ENCODE results near the gene POLG.

The POLG gene

DNA sequence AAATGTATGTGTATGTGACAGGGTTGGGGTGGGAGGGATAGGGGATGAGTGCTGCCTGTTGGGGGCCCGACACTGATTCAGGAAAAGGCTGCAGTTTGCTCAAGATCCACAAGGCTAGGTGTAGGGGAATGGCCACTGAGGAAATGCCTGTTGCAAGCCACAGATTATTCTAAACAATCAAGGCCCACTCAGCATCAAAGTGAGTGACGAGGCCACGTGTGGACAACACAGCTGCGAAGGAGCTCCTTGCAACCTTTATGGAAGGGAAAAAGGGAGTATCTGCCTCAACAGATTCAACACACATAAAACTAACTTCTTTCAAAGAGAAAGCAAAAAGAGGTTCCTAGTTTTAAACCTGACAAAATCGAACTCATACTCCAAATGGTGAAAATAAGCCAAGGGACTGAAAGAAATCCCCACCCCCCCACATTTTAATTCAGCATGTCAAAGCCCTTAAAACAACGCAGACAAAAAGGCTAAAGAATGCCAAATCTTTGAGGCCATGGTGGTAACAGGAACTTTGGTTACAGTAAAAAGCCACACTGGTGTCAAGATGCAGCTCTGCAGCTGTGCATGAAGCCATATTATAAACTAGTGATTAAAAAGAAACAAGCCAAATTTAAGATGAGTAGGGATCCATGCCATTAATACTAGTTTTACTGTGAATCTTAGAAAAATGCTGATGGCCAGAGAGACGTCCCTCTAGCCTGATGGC is 3.6 kb downstream of the POLG start:
- no peak for DNase-seq (ENCODE audit: low read depth)
- TF ChIP-seq, protein P1, sequence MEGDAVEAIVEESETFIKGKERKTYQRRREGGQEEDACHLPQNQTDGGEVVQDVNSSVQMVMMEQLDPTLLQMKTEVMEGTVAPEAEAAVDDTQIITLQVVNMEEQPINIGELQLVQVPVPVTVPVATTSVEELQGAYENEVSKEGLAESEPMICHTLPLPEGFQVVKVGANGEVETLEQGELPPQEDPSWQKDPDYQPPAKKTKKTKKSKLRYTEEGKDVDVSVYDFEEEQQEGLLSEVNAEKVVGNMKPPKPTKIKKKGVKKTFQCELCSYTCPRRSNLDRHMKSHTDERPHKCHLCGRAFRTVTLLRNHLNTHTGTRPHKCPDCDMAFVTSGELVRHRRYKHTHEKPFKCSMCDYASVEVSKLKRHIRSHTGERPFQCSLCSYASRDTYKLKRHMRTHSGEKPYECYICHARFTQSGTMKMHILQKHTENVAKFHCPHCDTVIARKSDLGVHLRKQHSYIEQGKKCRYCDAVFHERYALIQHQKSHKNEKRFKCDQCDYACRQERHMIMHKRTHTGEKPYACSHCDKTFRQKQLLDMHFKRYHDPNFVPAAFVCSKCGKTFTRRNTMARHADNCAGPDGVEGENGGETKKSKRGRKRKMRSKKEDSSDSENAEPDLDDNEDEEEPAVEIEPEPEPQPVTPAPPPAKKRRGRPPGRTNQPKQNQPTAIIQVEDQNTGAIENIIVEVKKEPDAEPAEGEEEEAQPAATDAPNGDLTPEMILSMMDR (IDR thresholded peaks at IDR 0.05; ENCODE audit: control insufficient read depth, extremely low read depth, insufficient read depth) = no peak
- H3K4me3 ChIP-seq (ENCODE audit: low read depth, low read length) = no peak overlapping the region

- TF ChIP-seq, protein P1 (IDR thresholded peaks at IDR 0.05; ENCODE audit: control insufficient read depth, extremely low read depth, insufficient read depth) = no peak
- no peak overlapping the region for H3K4me3 ChIP-seq (ENCODE audit: low read depth, low read length)
- no peak for DNase-seq (ENCODE audit: low read depth)
Observed at GRCh38 chr15:89330119-89330518, 4.5 kb downstream of the POLG start.

DNA sequence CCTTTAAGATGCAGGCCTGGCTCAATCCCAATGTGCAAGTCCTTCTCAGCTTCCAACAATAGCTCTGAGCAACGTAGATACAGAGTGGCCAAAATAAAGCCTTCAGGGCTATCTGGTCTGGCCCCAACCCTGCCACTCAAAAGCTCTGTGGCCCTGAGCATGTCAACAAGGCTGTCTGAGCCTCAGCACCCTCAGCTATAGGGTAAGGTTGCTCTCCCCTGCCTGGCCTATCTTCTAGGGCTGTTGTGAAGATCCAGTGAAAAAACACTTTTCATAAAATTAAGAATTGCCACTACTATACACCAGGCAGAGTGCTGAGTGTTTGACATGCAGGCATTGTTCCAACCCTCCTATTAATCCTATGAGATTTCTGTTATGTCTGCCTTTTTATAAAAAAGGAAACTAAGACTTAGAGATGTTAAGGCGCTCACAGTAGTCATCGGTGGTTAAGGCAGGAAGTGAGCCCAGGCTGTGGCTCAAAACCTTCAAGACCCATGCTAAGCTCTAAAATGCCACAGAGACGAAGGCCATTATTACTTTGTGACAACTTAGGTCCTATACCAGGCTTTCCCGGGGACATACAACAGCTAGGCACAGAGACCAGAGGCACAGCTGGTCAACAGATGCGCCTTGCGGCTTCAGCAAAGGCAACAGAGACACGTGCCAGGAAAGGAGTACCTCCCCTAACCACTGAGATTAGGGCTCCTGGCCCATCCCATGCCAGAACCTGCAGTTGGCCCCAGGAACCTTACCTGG is 5.1 kb downstream of the POLG start:
- no peak overlapping the region for H3K4me3 ChIP-seq (ENCODE audit: low read depth, low read length)
- TF ChIP-seq, protein P1 (IDR thresholded peaks at IDR 0.05; ENCODE audit: control insufficient read depth, extremely low read depth, insufficient read depth) = no peak
- no peak for DNase-seq (ENCODE audit: low read depth)

DNA sequence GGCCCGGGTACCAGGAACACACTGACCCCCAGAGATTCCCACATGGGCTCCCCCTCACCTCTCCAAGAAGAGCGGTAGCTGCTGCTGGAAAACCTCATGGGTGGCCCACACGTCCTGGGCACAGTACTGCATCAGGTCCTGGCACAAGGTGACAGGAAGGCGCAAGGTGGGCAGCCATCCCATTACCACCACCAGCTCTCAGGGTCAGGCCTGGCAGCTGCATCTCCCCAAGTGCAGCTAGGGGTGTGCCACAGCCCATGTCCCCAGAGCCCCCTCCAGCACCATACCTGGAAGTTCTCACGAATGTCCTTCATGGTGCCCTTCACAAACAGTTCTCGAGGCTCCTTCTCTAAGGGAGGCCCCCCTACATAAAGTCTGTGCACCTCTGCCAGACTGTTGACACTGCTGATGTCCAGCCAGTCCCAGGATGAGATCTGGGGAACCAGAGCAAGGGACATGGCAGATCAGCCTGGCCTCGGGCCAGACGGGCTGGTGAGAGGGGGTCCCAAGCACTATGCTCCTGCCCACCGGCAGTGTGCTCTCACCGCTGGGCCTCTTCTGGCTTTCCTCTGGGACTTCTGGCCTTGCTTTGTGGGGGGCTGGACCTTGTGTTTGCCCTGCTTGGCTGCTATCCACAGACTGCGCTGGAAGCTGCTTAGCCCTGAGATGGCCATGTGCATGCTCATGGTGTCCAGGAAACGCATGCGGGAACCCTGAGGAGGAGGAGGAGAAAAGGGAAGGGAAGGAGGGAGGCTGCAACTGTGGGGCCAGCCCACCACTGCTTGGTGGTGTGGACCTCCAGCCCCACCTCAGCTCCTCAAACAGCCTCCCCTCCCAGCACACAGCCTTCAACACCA is 6.0 kb downstream of the POLG start:
- no peak for DNase-seq (ENCODE audit: low read depth)

DNA sequence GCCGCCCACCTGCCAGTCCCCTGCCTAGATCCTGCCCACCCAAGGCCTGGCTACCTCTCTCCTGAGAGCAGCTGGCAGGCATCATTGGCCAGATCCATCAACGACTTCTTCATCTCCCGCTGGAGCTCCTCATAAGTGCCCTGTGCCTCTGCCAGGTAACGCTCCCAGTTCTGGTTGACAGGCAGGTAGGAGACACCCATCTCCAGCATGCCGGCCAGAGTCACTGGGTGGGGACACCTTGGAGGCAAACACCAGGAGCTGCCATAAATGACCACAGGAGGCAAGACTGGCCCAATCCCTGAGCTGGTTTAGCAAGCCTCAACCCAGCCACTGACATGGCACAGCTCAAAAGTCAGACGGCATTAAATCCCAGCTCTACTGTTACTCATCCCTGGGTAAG is 7.5 kb downstream of the POLG start:
- TF ChIP-seq, protein P1 (IDR thresholded peaks at IDR 0.05; ENCODE audit: control insufficient read depth, extremely low read depth, insufficient read depth) = no peak
- no peak overlapping the region for H3K4me3 ChIP-seq (ENCODE audit: low read depth, low read length)
- DNase-seq (ENCODE audit: low read depth) = no peak

More for the DNA sequence above, 6.0 kb downstream of the POLG start:
- TF ChIP-seq, protein P1 (IDR thresholded peaks at IDR 0.05; ENCODE audit: control insufficient read depth, extremely low read depth, insufficient read depth) = no peak
- no peak overlapping the region for H3K4me3 ChIP-seq (ENCODE audit: low read depth, low read length)

DNA sequence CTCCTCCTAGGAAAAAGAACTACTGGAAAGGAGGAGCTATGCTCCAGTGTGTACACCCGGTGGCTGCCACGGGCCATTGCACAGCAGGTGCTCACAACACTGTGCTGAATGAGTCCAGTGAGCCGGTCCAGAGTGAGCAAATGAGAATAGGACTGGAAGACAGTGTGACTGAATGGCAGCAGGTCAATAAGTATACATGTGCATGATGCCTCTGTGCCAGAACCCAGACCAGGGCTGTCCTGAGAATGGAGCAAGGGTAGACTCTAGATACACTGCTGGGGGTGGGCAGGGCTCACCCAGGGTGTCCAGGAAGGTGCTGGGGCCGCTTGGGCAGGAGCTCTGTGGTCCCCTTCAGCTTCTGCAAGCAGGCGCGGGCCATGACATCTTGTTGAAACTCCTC is 8.3 kb downstream of the POLG start:
- TF ChIP-seq, protein P1 (IDR thresholded peaks at IDR 0.05; ENCODE audit: control insufficient read depth, extremely low read depth, insufficient read depth) = no peak
- DNase-seq (ENCODE audit: low read depth) = no peak
- no peak overlapping the region for H3K4me3 ChIP-seq (ENCODE audit: low read depth, low read length)

All from LNCaP clone FGC (cell line).